Measurements from ENCODE around the gene MLXIP. TPM values are rescaled to one million over a fixed set of nuclear protein-coding genes. Genes with fewer than 3 reads are reported as not detected.
"Not testable (repeated sequence)": the region's sequence is repeated elsewhere in the genome, so short reads cannot be mapped to it uniquely, and the experiment has no call there.

The MLXIP gene
- total and polyA plus RNA-seq, 2 donors from 2014 or later: 10.9 to 67.6 TPM

GRCh38 chr12:122100568-122100967, 22.0 kb downstream of the MLXIP start:
- no peaks in the 10 kb centered on the region for H3K36me3 ChIP-seq (ENCODE audit: control insufficient read depth in 2 of 3, insufficient read depth in 3 of 3, low read length in 3 of 3)
- H3K4me1 ChIP-seq (ENCODE audit: control insufficient read depth in 2 of 3, insufficient read depth in 2 of 3, low read depth in 1 of 3, low read length in 3 of 3): peaks cover 0 to 34% (median 28%) of the 10 kb centered on the region in 3 donors
- no peak overlapping the region for H3K4me3 ChIP-seq (ENCODE audit: low read length in 3 of 3)
- H3K27ac ChIP-seq (ENCODE audit: low read depth in 2 of 2, low read length in 2 of 2): no peak overlapping the region
- intact Hi-C loops (cut with DNase I): no loop called here
- H3K27me3 ChIP-seq (ENCODE audit: control insufficient read depth, insufficient read depth, low read length): no peaks in the 10 kb centered on the region
- FAIRE-seq (no peak), DNase-seq (no peak)
- H3K9me3 ChIP-seq (ENCODE audit: control insufficient read depth in 2 of 3, insufficient read depth in 1 of 3, low read length in 3 of 3): no peaks in the 10 kb centered on the region
- no peak overlapping the region for H3K9ac ChIP-seq (ENCODE audit: low read length in 3 of 3)
- TF ChIP-seq, protein P1, sequence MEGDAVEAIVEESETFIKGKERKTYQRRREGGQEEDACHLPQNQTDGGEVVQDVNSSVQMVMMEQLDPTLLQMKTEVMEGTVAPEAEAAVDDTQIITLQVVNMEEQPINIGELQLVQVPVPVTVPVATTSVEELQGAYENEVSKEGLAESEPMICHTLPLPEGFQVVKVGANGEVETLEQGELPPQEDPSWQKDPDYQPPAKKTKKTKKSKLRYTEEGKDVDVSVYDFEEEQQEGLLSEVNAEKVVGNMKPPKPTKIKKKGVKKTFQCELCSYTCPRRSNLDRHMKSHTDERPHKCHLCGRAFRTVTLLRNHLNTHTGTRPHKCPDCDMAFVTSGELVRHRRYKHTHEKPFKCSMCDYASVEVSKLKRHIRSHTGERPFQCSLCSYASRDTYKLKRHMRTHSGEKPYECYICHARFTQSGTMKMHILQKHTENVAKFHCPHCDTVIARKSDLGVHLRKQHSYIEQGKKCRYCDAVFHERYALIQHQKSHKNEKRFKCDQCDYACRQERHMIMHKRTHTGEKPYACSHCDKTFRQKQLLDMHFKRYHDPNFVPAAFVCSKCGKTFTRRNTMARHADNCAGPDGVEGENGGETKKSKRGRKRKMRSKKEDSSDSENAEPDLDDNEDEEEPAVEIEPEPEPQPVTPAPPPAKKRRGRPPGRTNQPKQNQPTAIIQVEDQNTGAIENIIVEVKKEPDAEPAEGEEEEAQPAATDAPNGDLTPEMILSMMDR (IDR thresholded peaks at IDR 0.05; ENCODE audit: borderline replicate concordance, extremely low read depth, insufficient read depth): no peak

- intact Hi-C loops (cut with DNase I): no loop called here
- TF ChIP-seq, protein P1 (IDR thresholded peaks at IDR 0.05; ENCODE audit: borderline replicate concordance, extremely low read depth, insufficient read depth): no peak
- H3K4me1 ChIP-seq (ENCODE audit: control insufficient read depth in 2 of 3, insufficient read depth in 2 of 3, low read depth in 1 of 3, low read length in 3 of 3): peaks cover 0 to 37% (median 18%) of the 10 kb centered on the region in 3 donors
- no peaks in the 10 kb centered on the region for H3K9me3 ChIP-seq (ENCODE audit: control insufficient read depth in 2 of 3, insufficient read depth in 1 of 3, low read length in 3 of 3)
- FAIRE-seq: no peak
- DNase-seq: no peak
- H3K4me3 ChIP-seq (ENCODE audit: low read length in 3 of 3): no peak overlapping the region
- no peak overlapping the region for H3K9ac ChIP-seq (ENCODE audit: low read length in 3 of 3)
- H3K27ac ChIP-seq (ENCODE audit: low read depth in 2 of 2, low read length in 2 of 2): no peak overlapping the region
- H3K27me3 ChIP-seq (ENCODE audit: control insufficient read depth, insufficient read depth, low read length): no peaks in the 10 kb centered on the region
- no peaks in the 10 kb centered on the region for H3K36me3 ChIP-seq (ENCODE audit: control insufficient read depth in 2 of 3, insufficient read depth in 3 of 3, low read length in 3 of 3)
Observed at GRCh38 chr12:122102331-122102730, 23.8 kb downstream of the MLXIP start.

- Histone ChIP-seq H3K9ac (ENCODE audit: low read length in 3 of 3) (no peak overlapping the region), H3K27ac (ENCODE audit: low read depth in 2 of 2, low read length in 2 of 2) (no peak overlapping the region), H3K4me3 (ENCODE audit: low read length in 3 of 3) (no peak overlapping the region), H3K36me3 (ENCODE audit: control insufficient read depth in 2 of 3, insufficient read depth in 3 of 3, low read length in 3 of 3) (no peaks in the 10 kb centered on the region), H3K9me3 (ENCODE audit: control insufficient read depth in 2 of 3, insufficient read depth in 1 of 3, low read length in 3 of 3) (no peaks in the 10 kb centered on the region), H3K27me3 (ENCODE audit: control insufficient read depth, insufficient read depth, low read length) (no peaks in the 10 kb centered on the region), H3K4me1 (ENCODE audit: control insufficient read depth in 2 of 3, insufficient read depth in 2 of 3, low read depth in 1 of 3, low read length in 3 of 3) (peaks cover 0 to 17% (median 3%) of the 10 kb centered on the region in 3 donors)
- FAIRE-seq: no peak
- TF ChIP-seq, protein P1 (IDR thresholded peaks at IDR 0.05; ENCODE audit: borderline replicate concordance, extremely low read depth, insufficient read depth): no peak
- no peak for DNase-seq
- intact Hi-C loops (cut with DNase I): no loop called here
Observed at GRCh38 chr12:122104844-122105243, 26.3 kb downstream of the MLXIP start.

DNA sequence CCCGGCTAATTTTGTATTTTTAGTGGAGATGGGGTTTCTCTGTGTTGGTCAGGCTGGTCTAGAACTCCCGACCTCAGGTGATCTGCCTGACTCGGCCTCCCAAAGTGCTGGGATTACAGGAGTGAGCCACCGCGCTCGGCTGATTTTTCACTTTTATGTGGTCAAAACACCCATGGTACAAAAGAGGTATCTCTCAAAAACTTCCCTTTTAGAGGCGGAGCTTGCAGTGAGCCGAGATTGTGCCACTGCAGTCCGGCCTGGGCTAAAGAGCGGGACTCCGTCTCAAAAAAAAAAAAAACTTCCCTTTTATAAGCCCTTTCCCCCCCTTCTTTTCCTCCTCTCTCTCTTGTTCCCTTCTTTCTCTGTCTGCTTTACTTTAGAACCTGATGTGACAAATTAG, 26.9 kb downstream of the MLXIP start:
- not testable (repeated sequence) for FAIRE-seq; H3K27ac ChIP-seq (ENCODE audit: low read depth in 2 of 2, low read length in 2 of 2)
- peaks cover 0 to 14% (median 3%) of the 10 kb centered on the region in 3 donors for H3K4me1 ChIP-seq (ENCODE audit: control insufficient read depth in 2 of 3, insufficient read depth in 2 of 3, low read depth in 1 of 3, low read length in 3 of 3)

More for the DNA sequence above, 26.9 kb downstream of the MLXIP start:
- H3K9me3 ChIP-seq (ENCODE audit: control insufficient read depth in 2 of 3, insufficient read depth in 1 of 3, low read length in 3 of 3); H3K36me3 ChIP-seq (ENCODE audit: control insufficient read depth in 2 of 3, insufficient read depth in 3 of 3, low read length in 3 of 3); H3K4me3 ChIP-seq (ENCODE audit: low read length in 3 of 3); intact Hi-C loops (cut with DNase I); H3K9ac ChIP-seq (ENCODE audit: low read length in 3 of 3); H3K27me3 ChIP-seq (ENCODE audit: control insufficient read depth, insufficient read depth, low read length); DNase-seq: not testable (repeated sequence)
